Neural crest cell (in vitro differentiated cells): ENCODE measurements around the gene SLC38A4. TPM values are rescaled to one million over a fixed set of nuclear protein-coding genes. Genes with fewer than 3 reads are reported as not detected.

Experiments
- DNase-seq: peaks from one replicate; pipeline ENCODE4 v3.0.0; 2021; ENCODE audit warnings: low read depth, mixed read lengths, low spot score
- H3K27ac Mint-ChIP-seq: one replicate; pipeline ENCODE4 v1.8.0; 2021; ENCODE audit warnings: mild to moderate bottlenecking, mixed read lengths; ENCODE audit not compliant: unreplicated experiment
- H3K27me3 Mint-ChIP-seq: 2 replicates; pipeline ENCODE4 v1.8.0; 2021; ENCODE audit warnings: low read depth, mild to moderate bottlenecking, mixed read lengths
- H3K36me3 Mint-ChIP-seq: 2 replicates; pipeline ENCODE4 v1.8.0; 2021; ENCODE audit warnings: low read depth, mild to moderate bottlenecking, mixed read lengths
- H3K4me1 Mint-ChIP-seq: 2 replicates; pipeline ENCODE4 v1.8.0; 2021; ENCODE audit warnings: mixed read lengths
- H3K4me3 Mint-ChIP-seq: one replicate; pipeline ENCODE4 v1.8.0; 2021; ENCODE audit warnings: mild to moderate bottlenecking, mixed read lengths
- H3K9me3 Mint-ChIP-seq: 2 replicates; pipeline ENCODE4 v1.8.0; 2021; ENCODE audit warnings: mixed read lengths
- total RNA-seq: library from RNA; stranded (reverse); gene quantifications from 2 replicates; pipeline ENCODE4 v1.2.1, GENCODE V29; 2021
- TF ChIP-seq, protein P1 (sequence below): fragments of 200-600 bp; sonication (generic); conservative IDR thresholded peaks from 2 replicates; pipeline ENCODE4 v1.5.0; 2021; ENCODE audit warnings: antibody characterized with exemption, mild to moderate bottlenecking

SLC38A4 gene
- total RNA-seq, 1 donor from 2014 or later = not detected

DNA sequence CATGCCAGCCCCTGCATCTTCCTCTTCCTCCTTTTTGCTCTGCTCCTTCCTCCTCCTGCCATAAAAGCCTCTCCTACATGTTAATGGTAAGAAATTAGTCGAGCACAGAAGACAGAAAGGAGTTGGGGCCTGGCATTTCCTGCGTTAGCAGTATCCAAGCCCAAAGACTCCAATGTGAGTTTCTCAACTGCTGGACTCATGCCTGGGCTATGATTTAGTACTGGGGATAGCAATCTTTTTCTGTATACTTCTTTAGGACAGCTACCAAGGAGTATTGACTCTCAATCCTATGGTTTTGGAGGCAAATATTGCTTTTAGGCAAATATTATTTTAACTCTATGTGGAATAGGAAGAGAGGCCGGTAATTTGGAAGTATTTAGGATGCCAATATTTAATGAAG lies 18.0 kb upstream of the SLC38A4 start:
- Mint-ChIP-seq H3K27ac (no peak overlapping the region), H3K4me1 (no peaks in the 10 kb centered on the region), H3K36me3 (peaks cover 5% of the 10 kb centered on the region), H3K9me3 (peaks cover 3% of the 10 kb centered on the region), H3K27me3 (peaks cover 13% of the 10 kb centered on the region), H3K4me3 (no peak overlapping the region)
- TF ChIP-seq, protein P1, sequence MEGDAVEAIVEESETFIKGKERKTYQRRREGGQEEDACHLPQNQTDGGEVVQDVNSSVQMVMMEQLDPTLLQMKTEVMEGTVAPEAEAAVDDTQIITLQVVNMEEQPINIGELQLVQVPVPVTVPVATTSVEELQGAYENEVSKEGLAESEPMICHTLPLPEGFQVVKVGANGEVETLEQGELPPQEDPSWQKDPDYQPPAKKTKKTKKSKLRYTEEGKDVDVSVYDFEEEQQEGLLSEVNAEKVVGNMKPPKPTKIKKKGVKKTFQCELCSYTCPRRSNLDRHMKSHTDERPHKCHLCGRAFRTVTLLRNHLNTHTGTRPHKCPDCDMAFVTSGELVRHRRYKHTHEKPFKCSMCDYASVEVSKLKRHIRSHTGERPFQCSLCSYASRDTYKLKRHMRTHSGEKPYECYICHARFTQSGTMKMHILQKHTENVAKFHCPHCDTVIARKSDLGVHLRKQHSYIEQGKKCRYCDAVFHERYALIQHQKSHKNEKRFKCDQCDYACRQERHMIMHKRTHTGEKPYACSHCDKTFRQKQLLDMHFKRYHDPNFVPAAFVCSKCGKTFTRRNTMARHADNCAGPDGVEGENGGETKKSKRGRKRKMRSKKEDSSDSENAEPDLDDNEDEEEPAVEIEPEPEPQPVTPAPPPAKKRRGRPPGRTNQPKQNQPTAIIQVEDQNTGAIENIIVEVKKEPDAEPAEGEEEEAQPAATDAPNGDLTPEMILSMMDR = no peak
- DNase-seq = no peak

DNA sequence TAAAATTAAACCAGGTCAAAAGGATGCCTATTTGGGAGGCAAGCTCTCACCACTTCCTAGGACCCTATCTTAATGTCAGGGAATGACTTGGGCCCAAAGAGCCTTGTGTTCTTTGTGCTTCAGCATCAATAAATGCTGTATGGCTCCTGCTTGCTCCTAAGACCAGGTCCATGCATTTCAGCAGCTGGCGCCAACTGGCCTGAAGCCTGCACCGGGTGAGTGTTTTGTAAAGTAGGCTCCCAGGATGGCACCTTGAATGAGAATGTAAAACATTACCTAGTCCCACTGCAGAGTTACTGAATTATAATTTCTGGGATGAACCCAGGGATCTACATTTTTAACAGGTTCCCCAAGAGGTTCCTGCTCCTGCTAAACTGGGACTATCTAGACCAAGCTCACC lies 16.1 kb upstream of the SLC38A4 start:
- TF ChIP-seq, protein P1 = no peak
- Mint-ChIP-seq H3K27me3 (peaks cover 13% of the 10 kb centered on the region), H3K27ac (no peak overlapping the region), H3K4me1 (no peaks in the 10 kb centered on the region), H3K4me3 (no peak overlapping the region), H3K36me3 (peaks cover 2% of the 10 kb centered on the region), H3K9me3 (peaks cover 3% of the 10 kb centered on the region)
- DNase-seq = no peak

DNA sequence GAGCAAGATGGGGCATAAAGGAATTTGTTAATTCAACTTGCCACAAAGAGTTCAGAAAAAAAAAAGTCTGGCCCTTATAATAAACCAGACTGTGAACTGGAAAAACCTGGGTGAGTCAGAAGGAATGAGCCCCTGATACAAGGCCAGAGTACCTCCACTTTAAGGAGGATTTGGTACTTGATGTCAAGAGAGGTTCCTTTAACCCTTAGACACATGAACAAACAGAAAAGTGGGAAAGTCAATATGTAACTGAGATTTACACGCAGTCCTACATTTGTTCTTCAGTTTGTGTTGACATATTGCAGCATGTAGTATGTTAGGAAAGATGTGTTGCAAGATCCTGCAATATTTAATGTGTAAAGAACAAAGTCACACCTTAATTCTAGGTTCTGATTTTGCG lies 14.2 kb upstream of the SLC38A4 start:
- H3K4me3 Mint-ChIP-seq = no peak overlapping the region
- H3K36me3 Mint-ChIP-seq = no peaks in the 10 kb centered on the region
- peaks cover 27% of the 10 kb centered on the region for H3K27me3 Mint-ChIP-seq
- H3K4me1 Mint-ChIP-seq = no peaks in the 10 kb centered on the region
- no peaks in the 10 kb centered on the region for H3K9me3 Mint-ChIP-seq
- DNase-seq = no peak
- TF ChIP-seq, protein P1 = no peak
- no peak overlapping the region for H3K27ac Mint-ChIP-seq

DNA sequence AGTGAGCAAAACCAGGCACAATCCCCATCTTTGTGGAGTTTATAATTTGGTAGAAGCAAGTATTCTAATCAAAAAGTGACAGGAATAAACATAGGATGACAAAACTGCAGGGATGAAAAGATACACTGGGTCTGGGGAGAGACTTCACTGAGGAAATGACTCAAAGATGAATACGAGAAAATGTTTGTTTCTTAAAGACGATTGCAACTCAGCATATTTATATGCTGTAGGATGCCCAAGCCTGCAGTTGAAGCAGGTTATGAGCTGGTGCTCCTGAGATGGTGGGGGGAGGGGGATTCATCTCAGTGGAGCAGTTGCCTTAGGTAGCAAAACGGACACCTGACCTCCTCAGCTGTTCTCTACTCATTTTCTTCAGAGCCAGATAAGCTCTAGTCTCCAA lies 13.4 kb upstream of the SLC38A4 start:
- Mint-ChIP-seq H3K27ac (no peak overlapping the region), H3K9me3 (no peaks in the 10 kb centered on the region), H3K36me3 (no peaks in the 10 kb centered on the region), H3K27me3 (peaks cover 33% of the 10 kb centered on the region), H3K4me1 (no peaks in the 10 kb centered on the region), H3K4me3 (no peak overlapping the region)
- no peak for DNase-seq
- TF ChIP-seq, protein P1 = no peak

- no peak for DNase-seq
- TF ChIP-seq, protein P1 = no peak
- Mint-ChIP-seq H3K9me3 (peaks cover 2% of the 10 kb centered on the region), H3K36me3 (peaks cover 2% of the 10 kb centered on the region), H3K4me1 (peaks cover 7% of the 10 kb centered on the region), H3K4me3 (no peak overlapping the region), H3K27me3 (peaks cover 65% of the 10 kb centered on the region), H3K27ac (no peak overlapping the region)
Measured at GRCh38 chr12:46835785-46836184, 10.0 kb upstream of the SLC38A4 start.
